Measurements from ENCODE around the gene PRTG.

The PRTG gene

GRCh38 chr15:55687792-55688191, 55.2 kb downstream of the PRTG start:
- no peak overlapping the region for H3K4me3 ChIP-seq (ENCODE audit: low read length)
- H3K4me1 ChIP-seq (ENCODE audit: control insufficient read depth, low read length), result no peaks in the 10 kb centered on the region
- TF ChIP-seq CTCF (IDR thresholded peaks at IDR 0.05; ENCODE audit: low read depth, low read length, poor library complexity, severe bottlenecking), result no peak
- TF ChIP-seq EZH2phosphoT487 (IDR thresholded peaks at IDR 0.05; ENCODE audit: borderline replicate concordance, low read length), result no peak
- no peaks in the 10 kb centered on the region for H4K20me1 ChIP-seq (ENCODE audit: control insufficient read depth, insufficient read depth, low read depth, low read length)
- no peaks in the 10 kb centered on the region for H3K9me3 ChIP-seq (ENCODE audit: control insufficient read depth, insufficient read depth, low read length)
- H3K79me2 ChIP-seq (ENCODE audit: control insufficient read depth, low read length), result no peaks in the 10 kb centered on the region
- no peaks in the 10 kb centered on the region for H3F3A ChIP-seq (ENCODE audit: control insufficient read depth, insufficient read depth)
- H3K4me2 ChIP-seq (ENCODE audit: low read length), result no peak overlapping the region
- H3K9me2 ChIP-seq (replicated peaks; ENCODE audit: control insufficient read depth, low read length), result no peaks in the 10 kb centered on the region
- no peak overlapping the region for H3K27ac ChIP-seq (ENCODE audit: low read depth, low read length)
- peaks cover 2% of the 10 kb centered on the region; the same call in 1 of the 2 replicates for H3K27me3 ChIP-seq (ENCODE audit: control insufficient read depth, low read length)
- no peaks in the 10 kb centered on the region for H3K36me3 ChIP-seq (ENCODE audit: control insufficient read depth, low read length)

- H3K9me2 ChIP-seq (replicated peaks; ENCODE audit: control insufficient read depth, low read length), result no peaks in the 10 kb centered on the region
- TF ChIP-seq CTCF (IDR thresholded peaks at IDR 0.05; ENCODE audit: low read depth, low read length, poor library complexity, severe bottlenecking) (no peak), EZH2phosphoT487 (IDR thresholded peaks at IDR 0.05; ENCODE audit: borderline replicate concordance, low read length) (no peak)
- H3K4me3 ChIP-seq (ENCODE audit: low read length), result no peak overlapping the region
- H3K4me1 ChIP-seq (ENCODE audit: control insufficient read depth, low read length), result no peaks in the 10 kb centered on the region
- no peaks in the 10 kb centered on the region for H3F3A ChIP-seq (ENCODE audit: control insufficient read depth, insufficient read depth)
- H3K4me2 ChIP-seq (ENCODE audit: low read length), result no peak overlapping the region
- no peaks in the 10 kb centered on the region for H3K9me3 ChIP-seq (ENCODE audit: control insufficient read depth, insufficient read depth, low read length)
- no peak overlapping the region for H3K27ac ChIP-seq (ENCODE audit: low read depth, low read length)
- no peaks in the 10 kb centered on the region for H3K79me2 ChIP-seq (ENCODE audit: control insufficient read depth, low read length)
- no peaks in the 10 kb centered on the region for H3K36me3 ChIP-seq (ENCODE audit: control insufficient read depth, low read length)
- peaks cover 2% of the 10 kb centered on the region; the same call in 1 of the 2 replicates for H3K27me3 ChIP-seq (ENCODE audit: control insufficient read depth, low read length)
- H4K20me1 ChIP-seq (ENCODE audit: control insufficient read depth, insufficient read depth, low read depth, low read length), result no peaks in the 10 kb centered on the region
Measured at GRCh38 chr15:55685286-55685685, 57.7 kb downstream of the PRTG start.

GRCh38 chr15:55683376-55683775, 59.6 kb downstream of the PRTG start:
- Histone ChIP-seq H3K4me1 (ENCODE audit: control insufficient read depth, low read length) (no peaks in the 10 kb centered on the region), H4K20me1 (ENCODE audit: control insufficient read depth, insufficient read depth, low read depth, low read length) (no peaks in the 10 kb centered on the region), H3F3A (ENCODE audit: control insufficient read depth, insufficient read depth) (no peaks in the 10 kb centered on the region), H3K36me3 (ENCODE audit: control insufficient read depth, low read length) (no peaks in the 10 kb centered on the region), H3K4me3 (ENCODE audit: low read length) (no peak overlapping the region), H3K27ac (ENCODE audit: low read depth, low read length) (no peak overlapping the region), H3K4me2 (ENCODE audit: low read length) (no peak overlapping the region), H3K9me3 (ENCODE audit: control insufficient read depth, insufficient read depth, low read length) (no peaks in the 10 kb centered on the region), H3K27me3 (ENCODE audit: control insufficient read depth, low read length) (peaks cover 2% of the 10 kb centered on the region; the same call in 1 of the 2 replicates), H3K79me2 (ENCODE audit: control insufficient read depth, low read length) (no peaks in the 10 kb centered on the region), H3K9me2 (replicated peaks; ENCODE audit: control insufficient read depth, low read length) (no peaks in the 10 kb centered on the region)
- TF ChIP-seq CTCF (IDR thresholded peaks at IDR 0.05; ENCODE audit: low read depth, low read length, poor library complexity, severe bottlenecking), result no peak
- TF ChIP-seq EZH2phosphoT487 (IDR thresholded peaks at IDR 0.05; ENCODE audit: borderline replicate concordance, low read length), result no peak

Data from DOHH2 (cell line).